ENCODE results near the gene RAB27A. TPM values are rescaled to one million over a fixed set of nuclear protein-coding genes. Genes with fewer than 3 reads are reported as not detected.

RAB27A gene
- total and polyA plus RNA-seq, 2 of the 13 experiments (the other 11 are each of a cell fraction or from before 2014, with no cell fraction given), result 3.4 to 8.1 TPM

GRCh38 chr15:55260562-55261131 is 29.0 kb downstream of the RAB27A start (continued):
- TF ChIP-seq HMGXB4 (CRISPR knock-in tag; IDR thresholded peaks at IDR 0.05; ENCODE audit: borderline replicate concordance in 1 of 2, low read depth in 1 of 2) (no peak), ZNF274 (CRISPR knock-in tag; IDR thresholded peaks at IDR 0.05) (no peak)

GRCh38 chr15:55257938-55258337 is 31.7 kb downstream of the RAB27A start:
- H3K27ac ChIP-seq (ENCODE audit: extremely low read length, insufficient read depth, low read length), result no peak overlapping the region
- H3K9me3 ChIP-seq (ENCODE audit: low read length), result no peaks in the 10 kb centered on the region
- no TSS peak for BruUV-seq (replicated peaks)
- H2AFZ ChIP-seq (ENCODE audit: low read length), result no peak overlapping the region
- H4K20me1 ChIP-seq (ENCODE audit: insufficient read depth, low read length), result no peaks in the 10 kb centered on the region
- POLR2A ChIA-PET, result no interaction called here
- no peak for DNase-seq (ENCODE audit: low spot score)
- H3K4me2 ChIP-seq (ENCODE audit: low read depth, low read length), result no peak overlapping the region
- WGBS (ENCODE audit: low lambda C conversion rate), result 95% methylated on average over 5 of the region's 5 CpGs
- in situ Hi-C loops (cut with HindIII; ENCODE audit: extremely low pct_ligation_motif_present, low pct_unique_long_range_greater_than_20kb) (no loop called here), intact Hi-C loops (cut with micrococcal nuclease; ENCODE audit: unreplicated experiment) (no loop called here)
- no peaks in the 10 kb centered on the region for H3K27me3 ChIP-seq (ENCODE audit: control insufficient read depth in 1 of 2, insufficient read depth in 2 of 2, low read length in 2 of 2)
- H3K4me1 ChIP-seq (ENCODE audit: insufficient read depth, low read length), result peaks cover 20% of the 10 kb centered on the region
- H3K79me2 ChIP-seq (ENCODE audit: insufficient read depth, low read length), result no peaks in the 10 kb centered on the region
- CTCF ChIA-PET (ENCODE audit: low intra/inter-chr PET ratio, low total read pairs), result no interaction called here
- no peak for TF ChIP-seq IKZF4 (CRISPR knock-in tag; IDR thresholded peaks at IDR 0.05; ENCODE audit: borderline replicate concordance, low read depth, not compliant biosample characterization)
- TF ChIP-seq STAT5B (CRISPR knock-in tag; IDR thresholded peaks at IDR 0.05), result no peak
- no peak for TF ChIP-seq ZFY (CRISPR knock-in tag; IDR thresholded peaks at IDR 0.05)
- no peak for TF ChIP-seq IKZF5 (CRISPR knock-in tag; IDR thresholded peaks at IDR 0.05)
- TF ChIP-seq GATA4 (IDR thresholded peaks at IDR 0.05; ENCODE audit: borderline replicate concordance, low read depth), result no peak
- no peak for TF ChIP-seq ZNF160 (CRISPR knock-in tag; IDR thresholded peaks at IDR 0.05)
- TF ChIP-seq ZNF883 (CRISPR knock-in tag; IDR thresholded peaks at IDR 0.05; ENCODE audit: not compliant biosample characterization), result no peak
- no peak for TF ChIP-seq ZBTB43 (CRISPR knock-in tag; conservative IDR thresholded peaks at IDR 0.05)
- no peak for TF ChIP-seq MAFG (CRISPR knock-in tag; IDR thresholded peaks at IDR 0.05)
- FAIRE-seq, result no peak
- no peaks in the 10 kb centered on the region for H3K36me3 ChIP-seq (replicated peaks in 1 of 2; ENCODE audit: control insufficient read depth in 1 of 2, insufficient read depth in 2 of 2, low read length in 2 of 2)
- no peak overlapping the region for H3K4me3 ChIP-seq (replicated peaks in 1 of 3; ENCODE audit: insufficient read depth in 1 of 3, low read depth in 2 of 3, low read length in 3 of 3)
- no peak overlapping the region for H3K9ac ChIP-seq (ENCODE audit: insufficient read depth, low read depth, low read length)
- no peak for ATAC-seq
